Esophagus muscularis mucosa (tissue), 4 donors: ENCODE results near the gene KLHL5. TPM values are rescaled to one million over a fixed set of nuclear protein-coding genes. Genes with fewer than 3 reads are reported as not detected.

ENCODE experiments used
- DNase-seq: peaks from one replicate; pipeline ENCODE4 v3.0.0-alpha.2; 2017; ENCODE audit errors: extremely low spot score
- H3K27ac ChIP-seq, 4 donors: fragments of 200-600 bp; sonication (generic); replicated peaks in 1 of 4; 1 replicate in 3 of 4; 2 replicates in 1 of 4; pipeline ENCODE4 v1.5.1; 2016 to 2019; ENCODE audit warnings: mild to moderate bottlenecking in 1 of 4
- H3K27me3 ChIP-seq, 4 donors: fragments of 200-600 bp; sonication (generic); one replicate each; pipeline versions ENCODE4 v1.5.1 to v1.6.0; 2016 to 2019
- H3K36me3 ChIP-seq, 4 donors: fragments of 200-600 bp; sonication (generic); one replicate each; pipeline ENCODE4 v1.5.1; 2016 to 2019
- H3K4me1 ChIP-seq, 4 donors: fragments of 200-600 bp; sonication (generic); one replicate each; pipeline ENCODE4 v1.5.1; 2016 to 2019
- H3K4me3 ChIP-seq, 4 donors: fragments of 200-600 bp; sonication (generic); 1 replicate in 2 of 4; 2 replicates in 2 of 4; pipeline ENCODE4 v1.5.1; 2016 to 2019; ENCODE audit warnings: mild to moderate bottlenecking in 4 of 4, moderate library complexity in 1 of 4
- H3K9me3 ChIP-seq, 4 donors: fragments of 200-600 bp; sonication (generic); 1 replicate in 3 of 4; 2 replicates in 1 of 4; pipeline ENCODE4 v1.5.1; 2016 to 2019
- CTCF ChIP-seq, 3 experiments: fragments of 200-600 bp in 2 of 3; fragments of 450-650 bp in 1 of 3; sonication (generic) in 2 of 3; IDR thresholded peaks; one replicate each; pipeline ENCODE4 v1.5.1; 2017 to 2019; ENCODE audit warnings: antibody characterized with exemption in 3 of 3, mild to moderate bottlenecking in 2 of 3, moderate library complexity in 1 of 3
- EP300 ChIP-seq: sonication (generic); formaldehyde crosslinking; IDR thresholded peaks from one replicate; pipeline ENCODE4 v1.6.1; 2017; ENCODE audit warnings: antibody characterized with exemption
- POLR2A ChIP-seq: fragments of 450-650 bp; IDR thresholded peaks from one replicate; pipeline ENCODE4 v1.6.1; 2017; ENCODE audit warnings: antibody characterized with exemption, moderate library complexity, mild to moderate bottlenecking, low read depth
- POLR2AphosphoS5 ChIP-seq, 2 donors: sonication (generic); formaldehyde crosslinking; IDR thresholded peaks; one replicate each; pipeline ENCODE4 v1.6.1; 2017; ENCODE audit warnings: antibody characterized with exemption in 2 of 2
- WGBS: methylation state at CpG from one replicate; pipeline ENCODE4 v1.1.5; 2018; 5-methylcytosine and 5-hydroxymethylcytosine counted together
- intact Hi-C: fragments of 100-400 bp; cut with DNase I; formaldehyde crosslinking; loops from one replicate; pipeline ENCODE4 v1.15.1; 2023
- total RNA-seq, 4 donors: library from RNA; depleted of rRNA; stranded (reverse); fragments of >200 nt; gene quantifications; one replicate each; pipeline versions ENCODE4 v1.1.0 to v1.2.1, GENCODE V29; 2016

KLHL5 gene
- total RNA-seq, 4 donors from 2014 or later, result 92.7 to 187 (median 111) TPM

DNA sequence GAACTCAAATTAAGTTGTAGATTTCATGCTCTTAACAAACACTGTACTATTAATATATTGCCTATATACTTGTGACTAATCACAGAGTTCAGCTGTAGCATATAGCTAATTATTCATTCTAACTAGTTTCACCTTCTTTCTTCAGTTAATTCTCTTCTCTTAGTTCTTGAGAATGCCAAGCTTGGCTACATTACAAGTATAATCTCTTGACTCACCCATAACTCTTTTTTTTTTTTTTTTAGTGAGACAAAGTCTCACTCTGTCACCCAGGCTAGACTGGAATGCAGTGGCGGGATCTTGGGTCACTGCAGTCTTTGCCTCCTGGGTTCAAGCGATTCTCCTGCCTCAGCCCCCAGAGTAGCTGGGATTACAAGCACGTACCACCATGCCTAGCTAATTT, 5.4 kb downstream of the KLHL5 start:
- H3K27me3 ChIP-seq, result no peaks in the 10 kb centered on the region
- WGBS, result 87% methylated on average over 3 of the region's 3 CpGs
- no peak for DNase-seq
- no peak overlapping the region for H3K4me3 ChIP-seq
- no peak overlapping the region for H3K27ac ChIP-seq
- no peak for TF ChIP-seq POLR2AphosphoS5 (IDR thresholded peaks at IDR 0.05)
- no peak for TF ChIP-seq EP300
- TF ChIP-seq CTCF (IDR thresholded peaks at IDR 0.05), result no peak
- TF ChIP-seq POLR2A, result no peak
- intact Hi-C loops, result no loop called here
- H3K4me1 ChIP-seq, result peaks cover 0 to 31% (median 21%) of the 10 kb centered on the region in 4 donors
- no peaks in the 10 kb centered on the region for H3K36me3 ChIP-seq
- no peaks in the 10 kb centered on the region for H3K9me3 ChIP-seq

DNA sequence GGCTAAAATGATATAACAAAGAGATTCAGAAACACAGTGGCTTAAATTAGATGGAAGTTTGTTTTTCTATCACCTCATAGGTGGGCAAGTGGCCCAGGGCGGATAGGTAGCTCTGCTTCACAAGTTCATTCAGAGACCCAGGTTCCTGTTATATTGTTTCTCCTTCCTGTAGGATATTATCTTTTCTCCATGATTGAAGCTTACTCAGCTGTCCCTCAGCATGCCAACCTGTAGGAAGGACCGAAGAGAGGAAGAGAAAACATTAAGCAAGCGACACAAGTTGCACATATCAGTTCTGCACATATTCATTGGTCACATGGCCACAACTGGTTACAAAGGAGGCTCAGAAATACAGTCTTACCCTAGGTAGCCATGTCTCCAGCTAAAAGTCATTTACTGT, 6.9 kb downstream of the KLHL5 start:
- WGBS, result 82% methylated on average over 3 of the region's 3 CpGs
- Histone ChIP-seq H3K4me3 (no peak overlapping the region), H3K9me3 (no peaks in the 10 kb centered on the region), H3K4me1 (peaks cover 0 to 24% (median 10%) of the 10 kb centered on the region in 4 donors), H3K27me3 (no peaks in the 10 kb centered on the region), H3K27ac (no peak overlapping the region), H3K36me3 (no peaks in the 10 kb centered on the region)
- intact Hi-C loops, result no loop called here
- no peak for TF ChIP-seq CTCF (IDR thresholded peaks at IDR 0.05)
- TF ChIP-seq POLR2A, result no peak
- no peak for TF ChIP-seq POLR2AphosphoS5 (IDR thresholded peaks at IDR 0.05)
- TF ChIP-seq EP300, result no peak
- DNase-seq, result no peak

GRCh38 chr4:39078829-39079228, 16.8 kb downstream of the KLHL5 start:
- no peak for TF ChIP-seq EP300
- TF ChIP-seq CTCF (IDR thresholded peaks at IDR 0.05), result no peak
- TF ChIP-seq POLR2AphosphoS5 (IDR thresholded peaks at IDR 0.05), result no peak
- no peak for TF ChIP-seq POLR2A
- Histone ChIP-seq H3K9me3 (no peaks in the 10 kb centered on the region), H3K27ac (no peak overlapping the region), H3K27me3 (no peaks in the 10 kb centered on the region), H3K4me3 (no peak overlapping the region), H3K4me1 (no peaks in the 10 kb centered on the region), H3K36me3 (peaks cover 11 to 38% (median 15%) of the 10 kb centered on the region in 4 donors)
- no peak for DNase-seq
- WGBS, result 100% methylated on average over 2 of the region's 2 CpGs
- intact Hi-C loops, result no loop called here

GRCh38 chr4:39083164-39083563, 21.1 kb downstream of the KLHL5 start:
- TF ChIP-seq POLR2AphosphoS5 (IDR thresholded peaks at IDR 0.05) (no peak), POLR2A (no peak), CTCF (IDR thresholded peaks at IDR 0.05) (no peak), EP300 (no peak)
- Histone ChIP-seq H3K27ac (no peak overlapping the region), H3K27me3 (no peaks in the 10 kb centered on the region), H3K4me3 (no peak overlapping the region), H3K4me1 (no peaks in the 10 kb centered on the region), H3K9me3 (no peaks in the 10 kb centered on the region), H3K36me3 (peaks cover 11 to 47% (median 19%) of the 10 kb centered on the region in 4 donors)
- no peak for DNase-seq
- intact Hi-C loops, result no loop called here

- DNase-seq, result no peak
- Histone ChIP-seq H3K27me3 (no peaks in the 10 kb centered on the region), H3K27ac (no peak overlapping the region), H3K4me1 (no peaks in the 10 kb centered on the region), H3K4me3 (no peak overlapping the region), H3K36me3 (peaks cover 11 to 45% (median 21%) of the 10 kb centered on the region in 4 donors), H3K9me3 (no peaks in the 10 kb centered on the region)
- 95% methylated on average over 5 of the region's 5 CpGs for WGBS
- TF ChIP-seq CTCF (IDR thresholded peaks at IDR 0.05) (no peak), POLR2A (no peak)
- intact Hi-C loops, result no loop called here
Observed at GRCh38 chr4:39085891-39086290, 23.9 kb downstream of the KLHL5 start.
